ENCODE measurements around the gene MRC1.

GRCh38 chr10:17783751-17784150, 25.4 kb upstream of the MRC1 start:
- TF ChIP-seq HDAC6 (IDR thresholded peaks at IDR 0.05; ENCODE audit: low read depth, low read length), result no peak
- TF ChIP-seq ATF3 (IDR thresholded peaks at IDR 0.05; ENCODE audit: insufficient read depth, low read depth, low read length), result no peak
- TF ChIP-seq CTCF (IDR thresholded peaks at IDR 0.05; ENCODE audit: control extremely low read depth in 1 of 3, insufficient read depth in 1 of 3, low read depth in 1 of 3, low read length in 3 of 3), result no peak
